WTC11 (cell line): ENCODE measurements around the gene MRPS34.

Source experiments
- AFF4 ChIP-seq: sonication (generic); formaldehyde crosslinking; IDR thresholded peaks from 2 replicates; pipeline ENCODE4 v1.8.1; 2023; ENCODE audit warnings: mild to moderate bottlenecking, missing genetic modification reagents, borderline replicate concordance
- CTCF ChIP-seq: fragments of 200-600 bp; IDR thresholded peaks from 2 replicates; pipeline ENCODE4 v1.8.0; 2022; ENCODE audit warnings: antibody characterized with exemption
- FOXP1 ChIP-seq: sonication (generic); formaldehyde crosslinking; IDR thresholded peaks from 2 replicates; pipeline ENCODE4 v1.8.0; 2022; ENCODE audit warnings: missing genetic modification reagents, mild to moderate bottlenecking, moderate library complexity, borderline replicate concordance
- GRHL2 ChIP-seq: fragments of 250-450 bp; sonication (Bioruptor Pico); IDR thresholded peaks from 2 replicates; pipeline ENCODE4 v1.8.0; 2022; ENCODE audit warnings: mild to moderate bottlenecking, moderate library complexity; ENCODE audit not compliant: insufficient replicate concordance, severe bottlenecking
- IRF2 ChIP-seq: sonication (generic); formaldehyde crosslinking; IDR thresholded peaks from 2 replicates; pipeline ENCODE4 v1.8.0; 2022; ENCODE audit warnings: low read depth, missing genetic modification reagents, borderline replicate concordance
- JUN ChIP-seq: sonication (generic); formaldehyde crosslinking; IDR thresholded peaks from 2 replicates; pipeline ENCODE4 v1.8.0; 2023; ENCODE audit warnings: mild to moderate bottlenecking, missing genetic modification reagents
- MAX ChIP-seq: sonication (generic); formaldehyde crosslinking; IDR thresholded peaks from 2 replicates; pipeline ENCODE4 v1.8.0; 2022; ENCODE audit warnings: mild to moderate bottlenecking, missing genetic modification reagents
- PRDM15 ChIP-seq: sonication (generic); formaldehyde crosslinking; IDR thresholded peaks from 2 replicates; pipeline ENCODE4 v1.8.0; 2022; ENCODE audit warnings: missing genetic modification reagents
- SMAD4 ChIP-seq: sonication (generic); formaldehyde crosslinking; IDR thresholded peaks from 2 replicates; pipeline ENCODE4 v1.8.0; 2022; ENCODE audit warnings: mild to moderate bottlenecking, missing genetic modification reagents
- USF2 ChIP-seq: sonication (generic); formaldehyde crosslinking; IDR thresholded peaks from 2 replicates; pipeline ENCODE4 v1.8.1; 2023; ENCODE audit warnings: mild to moderate bottlenecking, missing genetic modification reagents, moderate library complexity
- ZNF121 ChIP-seq: sonication (generic); formaldehyde crosslinking; IDR thresholded peaks from 2 replicates; pipeline ENCODE4 v1.8.0; 2023; ENCODE audit warnings: missing genetic modification reagents

GRCh38 chr16:1812732-1813163 is 39.8 kb upstream of the MRPS34 start:
- TF ChIP-seq CTCF = no peak; the same call in 1 of the 2 replicates
- TF ChIP-seq JUN (CRISPR knock-in tag) = no peak
- no peak for TF ChIP-seq IRF2
- TF ChIP-seq SMAD4 (CRISPR knock-in tag) = no peak
- no peak for TF ChIP-seq AFF4 (CRISPR knock-in tag)
- TF ChIP-seq ZNF121 (CRISPR knock-in tag) = no peak
- no peak for TF ChIP-seq FOXP1 (CRISPR knock-in tag)
- no peak for TF ChIP-seq GRHL2
- no peak for TF ChIP-seq MAX (CRISPR knock-in tag)
- no peak for TF ChIP-seq PRDM15 (CRISPR knock-in tag)
- no peak for TF ChIP-seq USF2
